SK-N-SH (cell line): ENCODE data around the gene BRWD1.

ENCODE experiments used
- CTCF ChIP-seq: fragments of 200-600 bp; sonication (generic); IDR thresholded peaks from 2 replicates; pipeline ENCODE4 v1.6.1; 2017; ENCODE audit warnings: antibody characterized with exemption, mild to moderate bottlenecking, moderate library complexity
- ZBTB33 ChIP-seq: IDR thresholded peaks from 2 replicates; pipeline ENCODE4 v1.4.0; 2012; ENCODE audit warnings: low read depth, borderline replicate concordance

DNA sequence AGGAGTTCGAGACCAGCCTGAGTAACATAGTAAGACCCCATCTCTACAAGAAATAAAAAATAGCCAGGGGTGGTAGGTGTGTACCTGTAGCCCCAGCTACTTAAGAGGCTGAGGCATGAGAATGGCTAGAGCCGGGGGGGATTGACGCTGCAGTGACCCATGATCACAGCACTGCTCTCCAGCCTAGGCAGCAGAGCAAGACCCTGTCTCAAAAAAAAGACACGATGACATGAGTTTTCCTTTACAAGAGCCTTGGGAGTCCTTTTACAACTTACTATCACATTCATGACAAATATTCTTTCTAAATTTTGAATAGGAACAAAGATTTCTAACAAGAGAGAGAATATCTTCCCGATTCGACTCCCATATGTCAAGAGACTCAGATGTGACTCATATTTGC is 3.3 kb upstream of the BRWD1 start:
- TF ChIP-seq CTCF = no peak
- TF ChIP-seq ZBTB33 = no peak
